Right lobe of liver (tissue), 6 donors: ENCODE measurements around the gene SDK1. TPM values are rescaled to one million over a fixed set of nuclear protein-coding genes. Genes with fewer than 3 reads are reported as not detected.

Experiments
- ATAC-seq, 4 donors: fragments of 200-7000 bp; cut with Tn5 transposase; one replicate each; pipeline ENCODE4 v1.9.1; 2020; ENCODE audit warnings: mild to moderate bottlenecking in 4 of 4, moderate library complexity in 4 of 4
- DNase-seq, 3 donors: peaks; one replicate each; pipeline ENCODE4 v3.0.0-alpha.2; 2020
- H3K27ac ChIP-seq, 3 donors: fragments of 200-600 bp; one replicate each; pipeline ENCODE4 v1.8.0; 2022
- H3K27me3 ChIP-seq, 2 donors: fragments of 200-600 bp; one replicate each; pipeline ENCODE4 v1.8.0; 2022
- H3K36me3 ChIP-seq, 4 donors: fragments of 200-600 bp; sonication (generic) in 1 of 4; one replicate each; pipeline versions ENCODE4 v1.5.1 to v1.8.0; 2017 to 2022; ENCODE audit warnings: control low read depth in 1 of 4
- H3K4me1 ChIP-seq, 4 donors: fragments of 200-600 bp; sonication (generic) in 1 of 4; one replicate each; pipeline versions ENCODE4 v1.5.1 to v1.8.0; 2017 to 2022; ENCODE audit warnings: control low read depth in 1 of 4
- H3K4me3 ChIP-seq, 3 donors: fragments of 200-600 bp; one replicate each; pipeline ENCODE4 v1.8.0; 2022
- H3K9me3 ChIP-seq, 4 donors: fragments of 200-600 bp; sonication (generic) in 1 of 4; one replicate each; pipeline versions ENCODE4 v1.5.1 to v1.8.0; 2017 to 2022; ENCODE audit warnings: control low read depth in 1 of 4
- CTCF ChIP-seq, 4 donors: fragments of 200-600 bp in 3 of 4; fragments of 450-650 bp in 1 of 4; IDR thresholded peaks; one replicate each; pipeline versions ENCODE4 v1.5.1 to v1.8.0; 2016 to 2022; ENCODE audit warnings: antibody characterized with exemption in 4 of 4, mild to moderate bottlenecking in 2 of 4
- POLR2A ChIP-seq: fragments of 450-650 bp; IDR thresholded peaks from one replicate; pipeline ENCODE4 v1.6.1; 2017; ENCODE audit warnings: antibody characterized with exemption, mild to moderate bottlenecking
- WGBS: methylation state at CpG from one replicate; pipeline ENCODE4 v1.1.6; 2018; ENCODE audit warnings: low coverage, low lambda C conversion rate; ENCODE audit not compliant: insufficient coverage; ENCODE audit errors: missing lambda C conversion rate; 5-methylcytosine and 5-hydroxymethylcytosine counted together
- intact Hi-C, 2 donors: fragments of 100-400 bp; cut with DNase I; formaldehyde crosslinking; loops; one replicate each; pipeline versions ENCODE4 v1.11.2 to v1.14.1; 2022
- total RNA-seq, 6 experiments: library from RNA; depleted of rRNA in 2 of 6; stranded (reverse); fragments of >200 nt in 2 of 6; fragmentation: NEBNext Ultra II Directional in 3 of 6; extraction: Animal tissue kit (Norgen Biotek cat#: 25700) in 3 of 6; gene quantifications; one replicate each; pipeline versions ENCODE4 v1.1.0 to v1.2.4, GENCODE V29; 2016 to 2023
- donor health status: DM: no; HTN: yes; CAD: no.
- donor health status: DM: no; HTN: no; CAD: no.
- donor health status: DM: no; HTN: no; CAD: no.
- donor health status: DM: no; HTN: yes; CAD: no.
- donor health status: DM: no; HTN: yes; CAD: no.

Gene SDK1
- total RNA-seq, 6 experiments from 2014 or later: 0.07 to 1.4 (median 0.65) TPM

- Histone ChIP-seq H3K27ac (no peak overlapping the region), H3K27me3 (no peaks in the 10 kb centered on the region), H3K36me3 (no peaks in the 10 kb centered on the region), H3K4me3 (no peak overlapping the region), H3K9me3 (no peaks in the 10 kb centered on the region), H3K4me1 (no peaks in the 10 kb centered on the region)
- ATAC-seq (no peak), DNase-seq (no peak)
- TF ChIP-seq CTCF (IDR thresholded peaks at IDR 0.05): no peak
- no peak for TF ChIP-seq POLR2A
- intact Hi-C loops: no loop called here
- whole genome bisulfite sequencing: 68% methylated on average over 2 of the region's 2 CpGs
Observed at GRCh38 chr7:3289996-3290395, 11.1 kb upstream of the SDK1 start.

GRCh38 chr7:3292694-3293093 is 8.4 kb upstream of the SDK1 start:
- no peaks in the 10 kb centered on the region for H3K27me3 ChIP-seq
- 47% methylated on average over 7 of the region's 7 CpGs for WGBS
- no peaks in the 10 kb centered on the region for H3K9me3 ChIP-seq
- DNase-seq (no peak), ATAC-seq (no peak)
- no peaks in the 10 kb centered on the region for H3K36me3 ChIP-seq
- H3K4me1 ChIP-seq: no peaks in the 10 kb centered on the region
- TF ChIP-seq POLR2A: no peak
- no peak for TF ChIP-seq CTCF (IDR thresholded peaks at IDR 0.05)
- no peak overlapping the region for H3K27ac ChIP-seq
- intact Hi-C loops: no loop called here
- H3K4me3 ChIP-seq: no peak overlapping the region

- H3K4me1 ChIP-seq: no peaks in the 10 kb centered on the region
- no peaks in the 10 kb centered on the region for H3K36me3 ChIP-seq
- no peak overlapping the region for H3K27ac ChIP-seq
- TF ChIP-seq CTCF (IDR thresholded peaks at IDR 0.05): no peak
- TF ChIP-seq POLR2A: no peak
- no peak overlapping the region for H3K4me3 ChIP-seq
- DNase-seq: no peak
- 38% methylated on average over 9 of the region's 10 CpGs for WGBS
- no peak for ATAC-seq
- H3K27me3 ChIP-seq: no peaks in the 10 kb centered on the region
- H3K9me3 ChIP-seq: no peaks in the 10 kb centered on the region
- intact Hi-C loops: no loop called here
Observed at GRCh38 chr7:3294432-3295100, 6.5 kb upstream of the SDK1 start.

GRCh38 chr7:3297105-3297819 is 3.8 kb upstream of the SDK1 start:
- Histone ChIP-seq H3K27ac (no peak overlapping the region), H3K27me3 (no peaks in the 10 kb centered on the region), H3K9me3 (no peaks in the 10 kb centered on the region), H3K4me1 (peaks cover 0 to 10% (median 0%) of the 10 kb centered on the region in 4 donors), H3K4me3 (no peak overlapping the region), H3K36me3 (no peaks in the 10 kb centered on the region)
- TF ChIP-seq POLR2A (no peak), CTCF (IDR thresholded peaks at IDR 0.05) (no peak)
- DNase-seq (no peak), ATAC-seq (no peak)
- WGBS: 57% methylated on average over 8 of the region's 8 CpGs
- intact Hi-C loops: no loop called here
